ENCODE results near the gene VCP.
A peak's percentile ranks its signal among the peaks of the same experiment; 100 is the strongest.

Gene VCP

DNA sequence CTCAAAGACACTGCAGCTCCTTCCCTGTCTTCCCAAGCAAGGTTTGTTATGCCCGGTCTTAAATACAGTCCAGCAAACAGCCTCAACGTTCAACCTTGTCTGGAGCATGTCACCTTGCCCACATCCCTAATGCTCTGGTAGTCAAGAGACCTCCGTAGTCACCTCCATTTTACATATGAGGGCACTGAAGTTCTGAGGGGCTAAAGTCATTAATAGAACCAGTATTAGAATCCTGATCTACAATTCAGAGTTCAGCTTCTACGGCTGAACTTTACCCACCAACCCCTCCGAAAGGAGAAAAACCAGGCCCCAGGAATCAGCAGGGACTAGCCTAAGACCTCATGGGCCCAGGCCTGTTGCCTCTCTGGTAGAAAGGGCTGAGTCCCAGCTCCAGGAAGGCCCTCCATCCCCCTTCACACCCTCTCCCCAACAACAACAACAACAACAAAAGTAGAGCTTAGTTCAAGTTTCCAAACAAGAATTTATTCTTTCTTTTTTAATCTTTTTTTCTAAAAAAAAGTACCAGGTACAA is 31.3 kb upstream of the VCP start:
- DNase-seq (ENCODE audit: low read depth) = no peak

- DNase-seq (ENCODE audit: low read depth) = peak; percentile 89
These were observed 30.6 kb upstream of the VCP start, which contains the start of gene STOML2 for GRCh38 chr9:35102769-35103659. STOML2 (minus strand) TSS chr9:35103131; CDS start chr9:35103094, 37 bp downstream.

DNA sequence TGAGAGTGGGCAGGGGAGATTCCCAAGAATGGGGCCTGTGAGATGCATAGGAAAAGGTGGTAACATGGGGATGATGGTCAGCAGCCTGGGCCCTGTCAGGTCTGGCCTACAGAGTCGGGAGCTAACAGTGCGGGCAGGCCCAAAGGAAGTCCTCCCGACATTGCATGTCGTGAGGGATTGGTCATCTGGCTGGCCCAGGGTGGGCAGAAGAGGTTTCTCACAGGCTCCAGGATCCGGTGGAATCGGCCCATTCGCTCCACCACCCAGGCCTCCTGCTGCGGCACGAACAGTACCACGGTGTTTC is 30.0 kb upstream of the VCP start:
- DNase-seq (ENCODE audit: low read depth) = no peak

DNA sequence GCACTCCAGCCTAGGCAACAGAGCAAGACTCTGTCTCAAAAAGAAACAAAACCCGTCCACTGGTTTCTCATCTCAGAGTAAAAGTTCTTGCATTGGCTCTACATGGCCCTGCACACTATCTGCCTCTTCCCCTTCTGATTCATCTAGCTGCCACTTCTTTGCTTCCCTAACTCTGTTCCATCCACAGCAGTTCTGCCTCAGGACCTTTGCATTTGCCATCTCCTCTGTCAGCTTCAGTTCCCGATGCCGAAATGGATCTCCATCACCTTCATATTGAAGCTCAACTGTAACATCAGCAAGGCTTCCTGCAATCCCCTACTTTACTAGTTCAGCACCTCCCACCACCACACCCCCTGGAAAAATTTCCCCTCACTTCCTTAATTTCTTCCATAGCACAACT is 25.1 kb upstream of the VCP start:
- DNase-seq (ENCODE audit: low read depth) = no peak

DNA sequence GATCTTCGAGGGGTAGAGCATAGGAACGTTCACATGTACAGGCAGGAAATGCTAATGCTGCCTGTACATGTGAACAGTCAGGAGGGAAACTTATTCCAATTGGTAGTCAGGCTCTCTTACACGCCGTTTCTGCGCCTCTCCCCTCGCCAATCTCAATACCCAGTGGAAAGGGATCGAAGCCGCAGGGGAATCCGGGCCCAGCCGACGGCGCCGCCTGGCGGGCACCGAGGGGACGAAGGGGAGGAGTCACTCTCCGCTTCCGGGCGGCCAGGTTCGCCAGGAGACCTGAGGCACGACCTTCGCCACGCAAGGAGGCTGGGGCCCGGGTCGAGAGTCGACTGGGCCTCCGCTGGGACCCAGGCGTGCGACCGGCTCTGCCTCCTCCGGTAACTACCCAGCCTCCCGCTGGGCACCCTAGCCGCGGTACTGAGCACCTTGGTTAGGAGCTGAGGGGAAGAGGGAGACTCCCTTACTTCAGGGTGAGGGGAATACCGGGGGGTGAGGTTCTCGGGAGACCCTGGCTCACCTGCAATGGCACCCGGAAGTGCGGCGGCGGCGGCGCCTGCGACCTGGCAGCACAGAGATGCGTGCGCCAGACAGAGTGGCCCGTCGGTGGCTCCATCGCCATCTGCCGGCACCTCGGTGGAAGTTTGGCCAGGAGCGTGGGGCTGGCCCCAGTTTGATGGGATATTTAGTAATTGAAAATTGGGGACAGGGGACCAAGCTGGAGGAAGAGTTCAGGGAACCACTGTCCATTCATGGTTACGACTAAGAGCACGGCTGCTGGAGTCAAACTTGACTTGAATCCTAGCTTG is 23.8 kb upstream of the VCP start, which contains the start of gene PIGO:
TSS of gene PIGO (minus strand) at position 557 of the 815 bp plus-strand sequence. CDS start 1,026 bp downstream, outside the sequence.
- peak; percentile 84 for DNase-seq (ENCODE audit: low read depth)

DNA sequence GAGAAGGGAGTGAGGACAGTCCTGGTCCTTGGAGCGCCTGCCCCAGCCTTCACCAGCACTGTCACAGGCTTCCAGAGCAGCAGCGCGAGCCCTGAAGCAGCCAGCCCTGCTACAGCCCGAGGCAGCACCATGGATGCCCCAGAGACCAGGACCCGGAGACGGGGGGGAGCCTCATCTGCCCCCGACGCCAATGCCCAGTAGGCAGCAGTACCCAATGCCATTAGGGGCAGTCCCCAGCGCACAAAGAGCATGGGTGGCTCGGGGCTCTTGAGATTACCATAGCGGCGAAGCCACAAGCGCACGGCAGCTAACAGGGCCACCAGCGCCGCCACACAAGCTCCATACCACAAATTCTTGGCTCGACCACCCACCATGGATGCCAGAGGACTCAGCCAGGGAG is 19.1 kb upstream of the VCP start:
- DNase-seq (ENCODE audit: low read depth) = no peak

DNA sequence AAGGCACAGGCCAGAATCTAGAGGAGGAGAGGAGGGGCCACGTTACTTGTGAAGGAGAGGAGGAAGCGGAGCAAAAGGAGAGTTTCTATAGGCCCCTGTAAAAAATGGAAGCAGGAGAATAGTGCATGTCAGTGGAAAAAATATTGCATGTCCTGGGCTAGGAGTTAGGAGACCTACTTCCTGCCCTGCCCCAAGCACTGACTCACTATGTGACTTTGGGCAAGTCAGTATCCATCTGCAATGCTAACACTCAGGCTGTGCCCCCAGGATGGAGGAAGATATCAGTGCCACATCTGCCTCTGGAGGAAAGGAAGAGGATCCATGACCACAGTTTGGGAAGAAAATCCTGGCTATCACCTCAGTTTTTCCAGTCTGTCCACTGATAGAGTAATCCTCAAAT is 17.0 kb upstream of the VCP start:
- no peak for DNase-seq (ENCODE audit: low read depth)

- DNase-seq (ENCODE audit: low read depth) = no peak
These were observed 12.7 kb upstream of the VCP start for GRCh38 chr9:35085078-35085477.

DNA sequence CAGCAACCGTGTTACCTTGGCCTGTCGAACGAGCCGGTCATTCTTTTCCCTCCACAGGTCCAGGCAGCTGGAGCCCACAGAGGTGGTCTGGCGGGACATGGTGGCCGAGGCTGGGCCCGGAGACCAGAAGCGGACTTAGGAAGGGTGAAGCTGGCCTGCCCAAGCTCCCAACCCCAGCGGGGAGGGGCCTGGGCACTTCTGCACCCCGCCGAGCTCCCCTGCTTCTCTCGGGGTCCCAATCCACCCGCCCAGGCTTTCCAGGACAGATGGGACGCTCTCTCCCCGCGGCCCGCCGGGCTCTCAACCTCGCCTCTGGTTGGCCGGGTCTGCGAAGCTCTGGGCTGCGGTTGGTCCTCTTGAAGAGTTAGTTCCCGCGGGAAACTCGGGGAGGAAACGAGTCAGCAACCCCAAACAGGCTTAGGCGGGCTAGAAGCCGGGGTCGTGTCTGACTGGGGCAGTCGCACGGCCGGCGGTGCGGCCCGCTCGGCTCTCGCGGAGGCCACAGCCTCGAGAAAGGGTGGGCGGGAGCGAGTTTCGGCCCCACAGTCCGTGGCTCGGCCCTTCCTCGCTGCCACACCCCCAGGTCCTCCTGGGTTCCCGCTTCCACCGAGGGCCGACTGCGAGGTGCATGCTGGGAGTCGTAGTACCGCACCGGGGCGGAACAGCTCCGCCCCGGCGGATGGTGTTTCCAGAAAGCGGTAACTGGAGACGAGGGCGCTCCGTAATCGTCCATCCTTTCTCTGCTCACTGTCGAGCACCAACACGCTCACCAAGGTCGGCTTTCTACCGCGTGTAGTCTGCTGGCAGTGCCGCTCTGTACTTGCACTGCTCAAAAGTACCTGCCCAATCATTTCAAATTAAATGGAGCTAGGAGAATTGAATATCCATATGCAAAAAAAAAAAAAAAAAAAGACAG is 7.3 kb upstream of the VCP start, which contains the start of gene FANCG:
TSS of gene FANCG (minus strand) at position 517 of the 916 bp plus-strand sequence. CDS start at position 99, 418 bp downstream.
- DNase-seq (ENCODE audit: low read depth) = peak; percentile 71

GRCh38 chr9:35079041-35079425 is 6.6 kb upstream of the VCP start:
- no peak for DNase-seq (ENCODE audit: low read depth)

GRCh38 chr9:35078066-35078465 is 5.6 kb upstream of the VCP start:
- no peak for DNase-seq (ENCODE audit: low read depth)

- no peak for DNase-seq (ENCODE audit: low read depth)
These were observed 4.4 kb upstream of the VCP start for GRCh38 chr9:35076848-35077247.

DNA sequence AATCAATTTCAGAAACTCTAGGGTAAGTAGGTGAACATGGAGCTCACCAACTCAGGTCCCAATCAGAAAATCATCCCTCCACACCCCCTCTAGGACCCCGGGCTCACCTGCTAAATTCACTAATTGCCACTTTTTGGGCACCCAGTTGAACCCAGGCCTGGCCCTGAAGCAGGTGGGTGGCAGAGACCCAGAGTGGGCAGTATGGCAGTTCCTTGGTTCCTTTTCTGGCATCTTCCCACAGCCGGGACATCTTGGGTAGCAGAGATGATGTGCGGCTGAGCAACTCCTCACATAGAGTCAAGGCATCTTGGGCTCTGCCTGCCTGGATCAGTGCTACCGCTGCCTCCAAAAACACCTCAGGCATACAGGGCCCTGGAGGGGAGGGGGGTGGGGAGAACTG is 2.9 kb upstream of the VCP start:
- DNase-seq (ENCODE audit: low read depth) = no peak

GRCh38 chr9:35074791-35075190 is 2.4 kb upstream of the VCP start:
- no peak for DNase-seq (ENCODE audit: low read depth)

DNA sequence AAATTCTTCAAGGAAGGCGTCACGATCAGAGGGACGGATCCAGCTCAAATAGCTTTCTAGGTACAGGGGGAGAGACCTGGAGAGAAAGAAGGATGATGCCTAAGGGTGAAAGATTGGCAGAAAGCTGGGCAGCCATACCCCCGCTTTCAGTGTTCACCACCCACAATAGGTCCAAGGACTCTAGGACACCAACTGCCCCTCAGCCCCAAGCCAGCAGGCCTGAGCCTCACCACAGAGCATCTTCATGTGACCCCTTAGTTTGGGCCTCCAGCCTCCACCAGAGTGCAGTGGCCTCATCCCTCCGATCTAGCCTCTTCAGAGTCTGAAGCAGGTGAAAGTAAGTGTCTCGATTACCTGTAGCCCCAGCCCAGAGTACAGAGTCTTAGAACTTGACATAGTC is 1.7 kb upstream of the VCP start:
- no peak for DNase-seq (ENCODE audit: low read depth)

- DNase-seq (ENCODE audit: low read depth) = no peak
These were observed 821 bp upstream of the VCP start for GRCh38 chr9:35073279-35073612.

DNA sequence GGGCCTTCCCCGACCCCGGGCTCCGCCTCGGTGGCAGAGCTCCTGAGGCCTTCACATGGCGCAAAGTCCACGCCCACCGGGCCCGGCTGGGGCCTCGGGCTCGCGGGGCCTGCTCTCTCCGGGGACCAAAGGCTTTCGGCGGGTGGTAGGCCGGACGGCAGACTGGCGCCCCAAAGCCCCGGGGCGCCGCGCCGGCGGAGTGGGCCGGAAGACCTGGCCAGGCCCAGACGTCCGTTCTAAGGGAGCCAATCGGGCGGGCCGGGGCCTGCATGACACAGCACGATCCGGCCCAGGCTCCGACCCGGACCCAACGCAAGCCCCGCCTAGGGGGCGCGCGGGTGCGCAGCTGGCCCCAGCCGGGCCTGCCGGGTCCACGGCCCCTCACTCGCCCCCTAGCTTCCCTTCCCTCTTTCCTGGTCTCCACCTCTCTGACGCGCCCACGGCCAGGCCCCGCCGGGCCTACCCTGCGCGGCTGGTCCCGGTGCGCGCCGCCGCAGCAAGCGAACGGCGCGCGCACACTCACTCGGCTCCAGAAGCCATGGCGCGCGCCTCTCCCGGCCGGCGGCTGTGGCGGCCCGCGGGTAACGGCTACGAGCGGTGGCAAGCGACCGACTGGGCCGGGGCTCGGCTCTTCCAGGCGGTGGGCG is 488 bp downstream of the VCP start:
- peak; percentile 65 for DNase-seq (ENCODE audit: low read depth)

DNA sequence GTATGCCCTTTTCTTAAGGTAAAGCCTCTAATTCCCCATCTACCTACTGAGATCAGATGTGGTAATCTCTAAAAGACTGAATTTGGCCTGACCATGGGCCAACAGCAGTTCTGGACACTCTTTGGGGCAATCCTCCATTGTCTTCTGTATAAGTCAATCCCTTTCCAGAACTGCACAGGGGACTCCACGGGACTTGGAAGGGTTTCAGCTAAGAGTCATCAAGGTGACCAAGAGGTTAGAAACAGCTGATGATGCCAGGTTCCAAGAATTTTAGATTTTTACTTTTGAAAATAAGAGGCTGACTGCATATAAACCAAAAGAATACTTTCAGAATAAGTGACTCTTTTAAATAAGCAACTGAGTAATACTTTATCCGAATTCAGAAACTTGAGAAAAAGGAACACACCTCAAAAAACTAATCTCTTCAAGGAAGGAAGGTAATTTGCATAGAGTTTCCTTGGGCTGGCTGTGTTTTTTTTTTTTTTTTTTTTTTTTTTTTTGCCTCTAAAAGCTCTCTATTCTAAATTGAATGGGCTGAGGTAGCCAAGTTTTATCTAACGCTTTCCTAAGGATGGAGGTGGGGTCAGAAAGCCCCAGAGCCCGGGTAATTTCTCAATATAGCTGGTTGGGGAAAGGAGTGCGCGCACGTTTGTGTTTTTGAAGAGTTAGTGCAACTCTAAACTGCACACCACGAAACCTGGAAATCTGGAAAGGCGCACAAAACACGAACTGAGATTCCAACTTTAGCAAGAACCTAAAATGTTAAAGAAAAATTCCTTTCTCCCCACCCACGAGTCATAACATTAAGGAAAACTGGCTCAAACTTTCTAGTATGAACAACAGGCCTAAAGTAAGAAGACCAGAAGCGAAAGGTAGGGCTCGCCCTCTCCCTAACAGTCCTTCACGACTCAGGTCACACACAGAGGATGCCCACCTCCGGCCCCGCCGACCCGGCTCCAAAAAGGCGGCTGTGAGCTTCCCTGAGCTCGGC is 1.3 kb downstream of the VCP start:
- DNase-seq (ENCODE audit: low read depth) = no peak

DNA sequence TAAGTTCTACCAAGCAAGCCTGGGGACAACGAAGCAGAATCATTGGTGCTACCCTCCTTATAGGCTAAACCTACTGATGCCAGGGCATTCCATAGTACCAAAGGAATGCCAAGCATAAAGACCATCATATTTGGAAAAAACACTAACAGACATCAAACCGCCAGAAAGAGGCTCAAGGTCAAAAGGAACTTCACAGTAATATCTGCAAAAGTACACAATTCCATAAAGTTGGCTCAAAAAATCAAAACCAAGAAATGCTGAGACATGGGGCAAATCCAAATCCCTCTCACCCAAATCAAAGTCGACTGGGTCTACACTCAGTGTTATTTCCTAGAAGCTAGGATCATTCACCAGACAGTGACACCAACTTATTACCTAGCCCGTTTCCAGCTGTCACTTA is 3.4 kb downstream of the VCP start:
- no peak for DNase-seq (ENCODE audit: low read depth)

GRCh38 chr9:35067056-35067455 is 5.4 kb downstream of the VCP start:
- no peak for DNase-seq (ENCODE audit: low read depth)

All from T-helper 22 cell (primary cell).